ENCODE data around the gene MAML1. TPM values are rescaled to one million over a fixed set of nuclear protein-coding genes. Genes with fewer than 3 reads are reported as not detected.

Gene MAML1
- total RNA-seq, 1 donor from 2014 or later, result 17.5 TPM

DNA sequence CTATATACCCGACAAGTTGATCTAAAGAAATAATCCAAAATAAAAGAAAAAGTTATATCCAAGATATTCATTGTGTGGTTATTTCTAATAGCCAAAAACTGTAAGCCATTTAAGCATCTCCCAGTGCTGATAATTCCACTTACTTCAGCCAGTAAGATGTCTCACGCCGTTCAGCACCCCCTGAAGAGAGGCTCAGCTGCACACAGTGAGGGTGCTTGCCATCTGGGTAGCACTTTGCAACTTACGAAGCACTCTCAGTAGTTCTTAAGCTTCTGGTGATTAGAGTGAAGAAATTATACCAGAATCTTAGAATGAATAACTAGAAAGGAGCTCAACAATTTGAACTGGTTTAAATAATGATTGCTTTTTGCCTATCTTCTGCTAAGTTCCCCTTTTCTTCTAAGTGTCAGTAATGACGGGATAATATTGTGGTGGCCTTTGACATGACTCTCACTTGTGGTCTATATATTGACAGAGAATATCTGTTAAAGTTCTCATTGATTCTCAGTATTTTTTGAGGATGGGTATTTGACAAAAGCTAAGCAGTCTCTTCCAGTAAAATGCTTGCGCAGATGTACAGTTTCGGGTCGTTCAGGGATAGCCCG, 35.0 kb downstream of the MAML1 start:
- Histone ChIP-seq H3K4me3 (ENCODE audit: low read depth, low read length) (no peak overlapping the region), H3K27me3 (ENCODE audit: control insufficient read depth, insufficient read depth, low read length) (no peaks in the 10 kb centered on the region), H3K36me3 (ENCODE audit: control insufficient read depth, insufficient read depth, low read length) (peaks cover 6% of the 10 kb centered on the region)
- TF ChIP-seq, protein P1, sequence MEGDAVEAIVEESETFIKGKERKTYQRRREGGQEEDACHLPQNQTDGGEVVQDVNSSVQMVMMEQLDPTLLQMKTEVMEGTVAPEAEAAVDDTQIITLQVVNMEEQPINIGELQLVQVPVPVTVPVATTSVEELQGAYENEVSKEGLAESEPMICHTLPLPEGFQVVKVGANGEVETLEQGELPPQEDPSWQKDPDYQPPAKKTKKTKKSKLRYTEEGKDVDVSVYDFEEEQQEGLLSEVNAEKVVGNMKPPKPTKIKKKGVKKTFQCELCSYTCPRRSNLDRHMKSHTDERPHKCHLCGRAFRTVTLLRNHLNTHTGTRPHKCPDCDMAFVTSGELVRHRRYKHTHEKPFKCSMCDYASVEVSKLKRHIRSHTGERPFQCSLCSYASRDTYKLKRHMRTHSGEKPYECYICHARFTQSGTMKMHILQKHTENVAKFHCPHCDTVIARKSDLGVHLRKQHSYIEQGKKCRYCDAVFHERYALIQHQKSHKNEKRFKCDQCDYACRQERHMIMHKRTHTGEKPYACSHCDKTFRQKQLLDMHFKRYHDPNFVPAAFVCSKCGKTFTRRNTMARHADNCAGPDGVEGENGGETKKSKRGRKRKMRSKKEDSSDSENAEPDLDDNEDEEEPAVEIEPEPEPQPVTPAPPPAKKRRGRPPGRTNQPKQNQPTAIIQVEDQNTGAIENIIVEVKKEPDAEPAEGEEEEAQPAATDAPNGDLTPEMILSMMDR (IDR thresholded peaks at IDR 0.05; ENCODE audit: insufficient read depth, low read length, poor library complexity, severe bottlenecking), result no peak
- DNase-seq (ENCODE audit: low read depth), result no peak

DNA sequence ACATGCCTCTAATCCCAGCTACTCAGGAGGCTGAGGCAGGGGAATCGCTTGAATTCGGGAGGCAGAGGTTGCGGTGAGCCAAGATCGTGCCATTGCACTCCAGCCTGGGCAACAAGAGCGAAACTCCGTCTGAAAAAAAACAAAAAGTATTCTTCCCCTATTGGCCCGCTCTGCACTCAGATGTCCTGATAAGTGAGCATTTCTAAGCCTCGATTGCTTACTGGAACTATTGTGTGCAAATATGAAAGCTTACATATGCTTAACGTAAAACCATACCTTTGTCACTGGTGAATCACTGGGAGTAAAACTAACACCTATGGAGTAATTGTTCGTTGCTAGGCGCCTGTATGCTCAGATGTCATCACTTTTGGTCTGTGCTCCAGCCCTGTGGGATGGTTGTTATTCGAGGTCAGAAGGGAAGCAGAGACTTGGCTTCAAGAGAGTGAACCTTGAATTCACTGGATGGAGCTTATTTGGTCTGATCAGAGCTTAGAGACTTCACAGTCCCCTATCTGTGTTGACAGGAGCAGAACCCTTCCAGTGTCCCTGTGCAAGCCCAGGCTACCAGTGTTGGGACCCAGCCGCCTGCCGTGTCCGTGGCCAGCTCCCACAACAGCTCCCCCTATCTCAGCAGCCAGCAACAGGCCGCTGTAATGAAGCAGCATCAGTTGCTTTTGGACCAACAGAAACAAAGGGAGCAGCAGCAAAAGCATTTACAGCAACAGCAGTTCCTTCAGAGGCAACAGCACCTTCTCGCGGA, 35.9 kb downstream of the MAML1 start:
- DNase-seq (ENCODE audit: low read depth), result no peak
- Histone ChIP-seq H3K36me3 (ENCODE audit: control insufficient read depth, insufficient read depth, low read length) (peaks cover 6% of the 10 kb centered on the region), H3K27me3 (ENCODE audit: control insufficient read depth, insufficient read depth, low read length) (no peaks in the 10 kb centered on the region), H3K4me3 (ENCODE audit: low read depth, low read length) (no peak overlapping the region)
- TF ChIP-seq, protein P1 (IDR thresholded peaks at IDR 0.05; ENCODE audit: insufficient read depth, low read length, poor library complexity, severe bottlenecking), result no peak

DNA sequence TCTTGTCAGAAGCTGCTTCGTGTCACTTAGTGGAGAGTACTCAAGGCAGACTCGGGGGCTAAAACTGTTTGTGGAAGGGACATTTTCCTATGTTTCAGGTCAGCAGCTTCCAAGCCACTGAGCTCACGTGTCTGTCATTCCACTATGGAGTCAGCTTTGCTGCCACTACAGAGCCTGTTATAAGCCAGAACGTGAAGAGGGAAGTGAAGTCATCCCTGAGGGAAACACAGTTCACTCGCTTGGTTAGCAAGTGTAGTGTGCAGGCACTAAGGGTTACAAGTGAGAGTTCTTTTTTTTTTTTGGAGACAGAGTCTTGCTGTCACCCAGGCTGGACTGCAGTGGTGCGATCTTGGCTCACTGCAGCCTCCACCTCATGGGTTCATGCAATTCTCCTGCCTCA, 36.6 kb downstream of the MAML1 start:
- no peaks in the 10 kb centered on the region for H3K27me3 ChIP-seq (ENCODE audit: control insufficient read depth, insufficient read depth, low read length)
- TF ChIP-seq, protein P1 (IDR thresholded peaks at IDR 0.05; ENCODE audit: insufficient read depth, low read length, poor library complexity, severe bottlenecking), result no peak
- H3K36me3 ChIP-seq (ENCODE audit: control insufficient read depth, insufficient read depth, low read length), result peaks cover 8% of the 10 kb centered on the region

DNA sequence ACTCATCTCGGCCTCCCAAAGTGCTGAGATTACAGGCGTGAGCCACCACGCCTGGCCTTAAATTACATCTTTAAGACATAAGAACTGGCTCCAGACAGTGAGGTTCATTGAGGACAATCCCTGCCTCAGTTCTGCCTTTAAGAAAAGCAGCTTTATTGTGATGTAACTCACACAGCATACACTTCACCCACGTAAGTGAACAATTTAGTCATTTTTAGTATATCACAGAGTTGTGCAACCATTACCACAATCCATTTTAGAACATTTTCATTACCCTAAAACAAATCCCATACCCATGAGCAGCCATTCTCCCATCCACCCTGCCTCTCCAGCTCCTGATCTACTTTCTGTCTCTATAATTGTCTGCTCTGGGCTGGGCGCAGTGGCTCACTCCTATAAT, 37.2 kb downstream of the MAML1 start:
- TF ChIP-seq, protein P1 (IDR thresholded peaks at IDR 0.05; ENCODE audit: insufficient read depth, low read length, poor library complexity, severe bottlenecking), result no peak
- peaks cover 8% of the 10 kb centered on the region for H3K36me3 ChIP-seq (ENCODE audit: control insufficient read depth, insufficient read depth, low read length)
- DNase-seq (ENCODE audit: low read depth), result no peak
- H3K27me3 ChIP-seq (ENCODE audit: control insufficient read depth, insufficient read depth, low read length), result no peaks in the 10 kb centered on the region
- H3K4me3 ChIP-seq (ENCODE audit: low read depth, low read length), result no peak overlapping the region

More for the DNA sequence above, 36.6 kb downstream of the MAML1 start:
- DNase-seq (ENCODE audit: low read depth), result no peak
- no peak overlapping the region for H3K4me3 ChIP-seq (ENCODE audit: low read depth, low read length)

DNA sequence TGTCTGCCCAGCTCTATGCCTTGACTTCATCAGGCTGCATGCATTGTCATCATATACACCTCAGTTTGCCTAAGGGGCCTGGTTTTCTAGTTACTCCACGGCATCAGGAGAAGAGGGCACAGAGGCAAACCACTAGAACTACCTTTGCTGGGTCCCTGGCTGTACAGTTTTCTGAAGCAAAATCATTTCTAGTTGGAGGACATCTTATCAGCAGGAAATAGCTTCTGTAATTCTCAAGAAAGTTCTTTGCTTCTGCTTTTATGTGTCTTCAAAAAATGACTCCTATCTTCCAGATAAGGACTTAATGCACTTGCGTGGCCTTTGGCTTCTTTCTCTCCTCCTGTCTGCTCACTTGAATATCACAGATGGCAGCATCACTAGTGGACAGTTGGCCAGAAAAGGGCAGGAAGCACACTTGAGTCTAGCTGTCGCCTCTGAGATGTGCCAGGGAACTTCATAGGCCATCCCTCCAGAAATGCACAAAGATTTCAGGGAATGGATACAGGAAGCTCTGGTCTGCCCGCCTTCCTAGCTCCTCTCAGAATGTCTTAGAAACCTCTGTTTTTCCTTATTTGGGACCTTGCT, 38.8 kb downstream of the MAML1 start:
- no peak overlapping the region for H3K4me3 ChIP-seq (ENCODE audit: low read depth, low read length)
- no peaks in the 10 kb centered on the region for H3K27me3 ChIP-seq (ENCODE audit: control insufficient read depth, insufficient read depth, low read length)
- no peak for DNase-seq (ENCODE audit: low read depth)
- H3K36me3 ChIP-seq (ENCODE audit: control insufficient read depth, insufficient read depth, low read length), result peaks cover 8% of the 10 kb centered on the region
- TF ChIP-seq, protein P1 (IDR thresholded peaks at IDR 0.05; ENCODE audit: insufficient read depth, low read length, poor library complexity, severe bottlenecking), result no peak
